SK-N-MC (cell line): Measurements from ENCODE around the gene AGAP1.

Experiments
- EZH2 ChIP-seq: fragments of 200-600 bp; sonication (generic); IDR thresholded peaks from one replicate; pipeline ENCODE4 v1.6.1; 2017; ENCODE audit warnings: antibody characterized with exemption
- POLR2AphosphoS5 ChIP-seq: IDR thresholded peaks from 2 replicates; pipeline ENCODE4 v1.6.1; 2012; ENCODE audit warnings: mild to moderate bottlenecking, low read depth, low read length, borderline replicate concordance

DNA sequence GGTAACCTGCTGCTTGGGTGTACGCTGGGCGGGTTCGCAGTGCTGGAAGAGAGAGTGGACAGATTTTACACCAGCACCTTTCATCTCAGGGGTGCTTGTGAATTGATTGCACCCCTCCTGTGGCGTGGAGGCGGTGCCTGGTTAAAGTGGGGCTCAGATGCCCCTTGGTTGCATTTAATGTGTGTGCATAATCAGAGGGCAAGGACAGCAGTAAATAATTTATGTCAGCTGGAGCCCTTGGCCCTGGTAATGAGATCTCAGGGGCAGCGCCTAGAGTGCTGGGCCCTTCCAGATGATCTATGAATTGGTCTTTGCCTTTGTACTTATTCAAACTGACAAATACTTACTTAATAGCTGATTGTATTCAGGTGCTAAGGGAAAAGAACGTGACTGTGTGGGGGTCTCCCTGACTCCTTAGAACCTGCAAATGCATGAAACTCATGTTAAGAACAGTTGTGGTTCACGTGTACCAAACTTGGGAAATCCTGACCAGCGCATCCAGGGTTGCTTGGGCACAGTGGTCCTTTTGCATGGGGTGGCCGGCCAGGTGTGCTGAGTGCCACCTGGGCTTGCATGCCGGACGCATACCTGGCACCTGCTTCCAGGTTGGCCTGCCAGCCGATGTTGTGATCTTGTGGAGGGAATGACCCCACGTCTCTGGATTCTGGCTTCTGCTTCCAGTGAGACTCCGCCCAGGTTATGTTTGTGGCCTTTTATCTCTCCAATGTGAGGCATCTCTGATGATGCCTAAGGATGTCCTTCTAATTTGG, 118.5 kb downstream of the AGAP1 start:
- TF ChIP-seq EZH2 (no peak), POLR2AphosphoS5 (no peak)
